HG03064 (cell line): ENCODE results near the gene PLPPR3.

Experiments
- ATAC-seq: cut with Tn5 transposase; IDR thresholded peaks from one replicate; pipeline ENCODE4 v1.9.1; 2021; ENCODE audit warnings: low read depth; ENCODE audit not compliant: unreplicated experiment

The PLPPR3 gene

GRCh38 chr19:811506-812048 is 10.2 kb downstream of the PLPPR3 start:
- ATAC-seq, result no peak

- ATAC-seq, result no peak
Measured at GRCh38 chr19:810883-811489, 10.8 kb downstream of the PLPPR3 start.

GRCh38 chr19:810077-810855 is 11.5 kb downstream of the PLPPR3 start:
- ATAC-seq, result no peak

- ATAC-seq, result no peak
Measured at GRCh38 chr19:808423-808775, 13.4 kb downstream of the PLPPR3 start.

GRCh38 chr19:807627-808422 is 13.9 kb downstream of the PLPPR3 start:
- no peak for ATAC-seq

- no peak for ATAC-seq
Measured at GRCh38 chr19:806815-807421, 14.8 kb downstream of the PLPPR3 start.

- no peak for ATAC-seq
Measured at GRCh38 chr19:805600-806550, 15.9 kb downstream of the PLPPR3 start.

- ATAC-seq, result no peak
Measured at GRCh38 chr19:805166-805551, 16.6 kb downstream of the PLPPR3 start.

GRCh38 chr19:804419-805165 is 17.2 kb downstream of the PLPPR3 start:
- ATAC-seq, result no peak

GRCh38 chr19:803686-804418 is 17.9 kb downstream of the PLPPR3 start:
- no peak for ATAC-seq

- no peak for ATAC-seq
Measured at GRCh38 chr19:803099-803561, 18.6 kb downstream of the PLPPR3 start.

GRCh38 chr19:802498-803098 is 19.2 kb downstream of the PLPPR3 start:
- no peak for ATAC-seq

GRCh38 chr19:801861-802497 is 19.8 kb downstream of the PLPPR3 start:
- no peak for ATAC-seq

- no peak for ATAC-seq
Measured at GRCh38 chr19:801030-801860, 20.5 kb downstream of the PLPPR3 start.

GRCh38 chr19:800360-801029 is 21.3 kb downstream of the PLPPR3 start:
- no peak for ATAC-seq
